HEK293 (cell line): Measurements from ENCODE around the gene RIPOR1.
A peak's percentile ranks its signal among the peaks of the same experiment; 100 is the strongest.

Experiments
- BCL11A ChIP-seq: fragments of 450-650 bp; formaldehyde crosslinking; IDR thresholded peaks from 2 replicates; pipeline ENCODE4 v1.5.1; 2016; ENCODE audit warnings: low read depth, missing biosample characterization, missing genetic modification characterization
- EGR2 ChIP-seq: fragments of 450-650 bp; formaldehyde crosslinking; IDR thresholded peaks from 2 replicates; pipeline ENCODE4 v1.5.1; 2016; ENCODE audit warnings: low read depth, missing biosample characterization, missing genetic modification characterization
- GLIS2 ChIP-seq: fragments of 450-650 bp; formaldehyde crosslinking; IDR thresholded peaks from 2 replicates; pipeline ENCODE4 v1.5.1; 2016; ENCODE audit warnings: missing biosample characterization, missing genetic modification characterization
- HIC1 ChIP-seq: fragments of 450-650 bp; formaldehyde crosslinking; IDR thresholded peaks from 2 replicates; pipeline ENCODE4 v1.5.1; 2016; ENCODE audit warnings: missing biosample characterization, missing genetic modification characterization
- HOXD13 ChIP-seq: sonication (generic); formaldehyde crosslinking; IDR thresholded peaks from 2 replicates; pipeline ENCODE4 v1.8.0; 2022; ENCODE audit warnings: missing genetic modification reagents, borderline replicate concordance
- KLF9 ChIP-seq: fragments of 450-650 bp; formaldehyde crosslinking; IDR thresholded peaks from 2 replicates; pipeline ENCODE4 v1.5.1; 2016; ENCODE audit warnings: missing biosample characterization, missing genetic modification characterization, low read depth
- MEIS1 ChIP-seq: sonication (generic); formaldehyde crosslinking; IDR thresholded peaks from 2 replicates; pipeline ENCODE4 v1.8.1; 2022; ENCODE audit warnings: missing genetic modification reagents, mild to moderate bottlenecking, borderline replicate concordance
- REPIN1 ChIP-seq: fragments of 450-650 bp; formaldehyde crosslinking; IDR thresholded peaks from 2 replicates; pipeline ENCODE4 v1.5.1; 2017; ENCODE audit warnings: missing biosample characterization, missing genetic modification characterization, low read depth
- SCRT2 ChIP-seq: fragments of 450-650 bp; formaldehyde crosslinking; IDR thresholded peaks from 2 replicates; pipeline ENCODE4 v1.5.1; 2016; ENCODE audit warnings: missing biosample characterization, missing genetic modification characterization
- TSHZ1 ChIP-seq: fragments of 450-650 bp; formaldehyde crosslinking; IDR thresholded peaks from 2 replicates; pipeline ENCODE4 v1.5.1; 2016; ENCODE audit warnings: missing biosample characterization, missing genetic modification characterization, borderline replicate concordance
- ZFP69B ChIP-seq: fragments of 450-650 bp; formaldehyde crosslinking; IDR thresholded peaks from 2 replicates; pipeline ENCODE4 v1.5.1; 2016; ENCODE audit warnings: missing biosample characterization, missing genetic modification characterization
- ZNF140 ChIP-seq: fragments of 450-650 bp; formaldehyde crosslinking; IDR thresholded peaks from 2 replicates; pipeline ENCODE4 v1.5.1; 2016; ENCODE audit warnings: missing biosample characterization, missing genetic modification characterization
- ZNF2 ChIP-seq: fragments of 450-650 bp; formaldehyde crosslinking; IDR thresholded peaks from 2 replicates; pipeline ENCODE4 v1.5.1; 2016; ENCODE audit warnings: missing biosample characterization, missing genetic modification characterization
- ZNF211 ChIP-seq: fragments of 450-650 bp; formaldehyde crosslinking; IDR thresholded peaks from 2 replicates; pipeline ENCODE4 v1.5.1; 2016; ENCODE audit warnings: low read depth, missing biosample characterization, missing genetic modification characterization
- ZNF24 ChIP-seq: fragments of 450-650 bp; formaldehyde crosslinking; IDR thresholded peaks from 2 replicates; pipeline ENCODE4 v1.5.1; 2016; ENCODE audit warnings: missing biosample characterization, missing genetic modification characterization
- ZNF311 ChIP-seq: fragments of 450-650 bp; formaldehyde crosslinking; IDR thresholded peaks from 2 replicates; pipeline ENCODE4 v1.5.1; 2017; ENCODE audit warnings: missing biosample characterization, missing genetic modification characterization, borderline replicate concordance
- ZNF561 ChIP-seq: fragments of 450-650 bp; IDR thresholded peaks from 2 replicates; pipeline ENCODE4 v1.5.1; 2018; ENCODE audit warnings: missing biosample characterization, missing genetic modification characterization, borderline replicate concordance
- ZNF623 ChIP-seq: fragments of 450-650 bp; formaldehyde crosslinking; IDR thresholded peaks from 2 replicates; pipeline ENCODE4 v1.5.1; 2016; ENCODE audit warnings: missing biosample characterization, missing genetic modification characterization
- ZNF626 ChIP-seq: fragments of 450-650 bp; sonication (Bioruptor Pico); formaldehyde crosslinking; IDR thresholded peaks from 2 replicates; pipeline ENCODE4 v1.5.1; 2018; ENCODE audit warnings: missing biosample characterization, missing genetic modification characterization, inconsistent platforms
- ZNF768 ChIP-seq: fragments of 450-650 bp; formaldehyde crosslinking; IDR thresholded peaks from 2 replicates; pipeline ENCODE4 v1.5.1; 2018; ENCODE audit warnings: missing biosample characterization, mild to moderate bottlenecking, missing genetic modification characterization
- ZSCAN16 ChIP-seq: fragments of 450-650 bp; formaldehyde crosslinking; IDR thresholded peaks from 2 replicates; pipeline ENCODE4 v1.5.1; 2016; ENCODE audit warnings: missing biosample characterization, missing genetic modification characterization
- TF ChIP-seq, protein P1 (sequence below): fragments of 450-650 bp; formaldehyde crosslinking; IDR thresholded peaks from 2 replicates; pipeline ENCODE4 v1.5.1; 2016; ENCODE audit warnings: missing biosample characterization, missing genetic modification characterization
- TF ChIP-seq, protein P2 (sequence below): fragments of 450-650 bp; formaldehyde crosslinking; IDR thresholded peaks from 2 replicates; pipeline ENCODE4 v1.5.1; 2016; ENCODE audit warnings: missing biosample characterization, missing genetic modification characterization, borderline replicate concordance
- TF ChIP-seq, protein P3 (sequence below): fragments of 450-650 bp; formaldehyde crosslinking; IDR thresholded peaks from 2 replicates; pipeline ENCODE4 v1.5.1; 2016; ENCODE audit warnings: missing biosample characterization, missing genetic modification characterization

Gene RIPOR1

DNA sequence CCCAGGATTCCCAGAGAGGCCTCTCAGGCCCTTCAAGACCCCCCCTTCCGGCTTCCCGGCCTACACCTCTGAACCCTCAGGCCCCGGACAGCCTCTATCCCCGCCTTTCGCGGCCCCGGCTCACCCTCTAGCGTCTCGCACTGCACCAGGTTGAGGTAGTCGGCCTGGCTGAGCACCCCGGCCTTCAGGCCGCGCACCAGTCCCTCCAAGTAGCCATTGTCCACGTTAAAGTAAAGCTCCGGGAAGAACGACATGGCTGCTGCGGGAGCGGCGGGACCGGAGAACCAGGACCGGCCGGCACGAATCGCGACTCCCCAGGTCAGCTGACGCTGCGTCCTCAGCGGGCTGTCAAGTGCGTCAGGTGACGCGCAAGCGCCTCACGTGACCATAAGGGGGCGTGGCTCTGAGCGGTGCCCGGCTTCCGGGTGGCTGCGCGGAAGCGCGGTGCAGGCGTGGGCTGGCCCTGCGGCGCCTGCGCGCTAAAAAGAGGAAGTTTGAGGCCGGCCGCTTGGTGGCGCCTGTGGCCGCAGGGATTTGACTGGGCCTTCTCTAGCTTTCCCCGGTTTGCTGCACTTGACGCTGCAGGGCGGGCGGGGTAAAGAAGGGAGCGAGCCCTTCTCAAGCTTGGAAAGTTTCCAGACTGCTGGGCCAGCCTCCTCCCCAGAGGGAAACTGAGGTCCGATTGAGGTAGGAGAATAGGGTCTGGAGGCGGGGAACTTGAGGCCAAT lies 47.6 kb upstream of the RIPOR1 start, which contains the start of gene ATP6V0D1 (continued):
- TF ChIP-seq, protein P1, sequence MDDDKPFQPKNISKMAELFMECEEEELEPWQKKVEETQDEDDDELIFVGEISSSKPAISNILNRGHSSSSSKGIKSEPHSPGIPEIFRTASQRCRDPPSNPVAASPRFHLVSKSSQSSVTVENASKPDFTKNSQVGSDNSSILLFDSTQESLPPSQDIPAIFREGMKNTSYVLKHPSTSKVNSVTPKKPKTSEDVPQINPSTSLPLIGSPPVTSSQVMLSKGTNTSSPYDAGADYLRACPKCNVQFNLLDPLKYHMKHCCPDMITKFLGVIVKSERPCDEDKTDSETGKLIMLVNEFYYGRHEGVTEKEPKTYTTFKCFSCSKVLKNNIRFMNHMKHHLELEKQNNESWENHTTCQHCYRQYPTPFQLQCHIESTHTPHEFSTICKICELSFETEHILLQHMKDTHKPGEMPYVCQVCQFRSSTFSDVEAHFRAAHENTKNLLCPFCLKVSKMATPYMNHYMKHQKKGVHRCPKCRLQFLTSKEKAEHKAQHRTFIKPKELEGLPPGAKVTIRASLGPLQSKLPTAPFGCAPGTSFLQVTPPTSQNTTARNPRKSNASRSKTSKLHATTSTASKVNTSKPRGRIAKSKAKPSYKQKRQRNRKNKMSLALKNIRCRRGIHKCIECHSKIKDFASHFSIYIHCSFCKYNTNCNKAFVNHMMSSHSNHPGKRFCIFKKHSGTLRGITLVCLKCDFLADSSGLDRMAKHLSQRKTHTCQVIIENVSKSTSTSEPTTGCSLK (tag by site-specific recombination) = no peak
- TF ChIP-seq ZNF311 (tag by site-specific recombination) (no peak), GLIS2 (tag by site-specific recombination) (no peak), HIC1 (tag by site-specific recombination) (no peak), KLF9 (tag by site-specific recombination) (peak; percentile 99), REPIN1 (no peak), ZNF768 (tag by site-specific recombination) (no peak), TSHZ1 (tag by site-specific recombination) (no peak), MEIS1 (CRISPR knock-in tag) (no peak), SCRT2 (peak; percentile 27; the same call in 1 of the 2 replicates), ZNF24 (peak; percentile 93), ZNF140 (tag by site-specific recombination) (no peak), ZNF561 (tag by site-specific recombination) (no peak; the same call in 1 of the 2 replicates), BCL11A (tag by site-specific recombination) (no peak), ZNF2 (no peak), ZNF623 (tag by site-specific recombination) (no peak), EGR2 (tag by site-specific recombination) (peak; percentile 44), ZSCAN16 (no peak), HOXD13 (CRISPR knock-in tag) (no peak), ZNF626 (no peak), ZFP69B (tag by site-specific recombination) (no peak), ZNF211 (tag by site-specific recombination) (no peak)
- TF ChIP-seq, protein P2, sequence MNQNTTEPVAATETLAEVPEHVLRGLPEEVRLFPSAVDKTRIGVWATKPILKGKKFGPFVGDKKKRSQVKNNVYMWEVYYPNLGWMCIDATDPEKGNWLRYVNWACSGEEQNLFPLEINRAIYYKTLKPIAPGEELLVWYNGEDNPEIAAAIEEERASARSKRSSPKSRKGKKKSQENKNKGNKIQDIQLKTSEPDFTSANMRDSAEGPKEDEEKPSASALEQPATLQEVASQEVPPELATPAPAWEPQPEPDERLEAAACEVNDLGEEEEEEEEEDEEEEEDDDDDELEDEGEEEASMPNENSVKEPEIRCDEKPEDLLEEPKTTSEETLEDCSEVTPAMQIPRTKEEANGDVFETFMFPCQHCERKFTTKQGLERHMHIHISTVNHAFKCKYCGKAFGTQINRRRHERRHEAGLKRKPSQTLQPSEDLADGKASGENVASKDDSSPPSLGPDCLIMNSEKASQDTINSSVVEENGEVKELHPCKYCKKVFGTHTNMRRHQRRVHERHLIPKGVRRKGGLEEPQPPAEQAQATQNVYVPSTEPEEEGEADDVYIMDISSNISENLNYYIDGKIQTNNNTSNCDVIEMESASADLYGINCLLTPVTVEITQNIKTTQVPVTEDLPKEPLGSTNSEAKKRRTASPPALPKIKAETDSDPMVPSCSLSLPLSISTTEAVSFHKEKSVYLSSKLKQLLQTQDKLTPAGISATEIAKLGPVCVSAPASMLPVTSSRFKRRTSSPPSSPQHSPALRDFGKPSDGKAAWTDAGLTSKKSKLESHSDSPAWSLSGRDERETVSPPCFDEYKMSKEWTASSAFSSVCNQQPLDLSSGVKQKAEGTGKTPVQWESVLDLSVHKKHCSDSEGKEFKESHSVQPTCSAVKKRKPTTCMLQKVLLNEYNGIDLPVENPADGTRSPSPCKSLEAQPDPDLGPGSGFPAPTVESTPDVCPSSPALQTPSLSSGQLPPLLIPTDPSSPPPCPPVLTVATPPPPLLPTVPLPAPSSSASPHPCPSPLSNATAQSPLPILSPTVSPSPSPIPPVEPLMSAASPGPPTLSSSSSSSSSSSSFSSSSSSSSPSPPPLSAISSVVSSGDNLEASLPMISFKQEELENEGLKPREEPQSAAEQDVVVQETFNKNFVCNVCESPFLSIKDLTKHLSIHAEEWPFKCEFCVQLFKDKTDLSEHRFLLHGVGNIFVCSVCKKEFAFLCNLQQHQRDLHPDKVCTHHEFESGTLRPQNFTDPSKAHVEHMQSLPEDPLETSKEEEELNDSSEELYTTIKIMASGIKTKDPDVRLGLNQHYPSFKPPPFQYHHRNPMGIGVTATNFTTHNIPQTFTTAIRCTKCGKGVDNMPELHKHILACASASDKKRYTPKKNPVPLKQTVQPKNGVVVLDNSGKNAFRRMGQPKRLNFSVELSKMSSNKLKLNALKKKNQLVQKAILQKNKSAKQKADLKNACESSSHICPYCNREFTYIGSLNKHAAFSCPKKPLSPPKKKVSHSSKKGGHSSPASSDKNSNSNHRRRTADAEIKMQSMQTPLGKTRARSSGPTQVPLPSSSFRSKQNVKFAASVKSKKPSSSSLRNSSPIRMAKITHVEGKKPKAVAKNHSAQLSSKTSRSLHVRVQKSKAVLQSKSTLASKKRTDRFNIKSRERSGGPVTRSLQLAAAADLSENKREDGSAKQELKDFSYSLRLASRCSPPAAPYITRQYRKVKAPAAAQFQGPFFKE = no peak
- TF ChIP-seq, protein P3, sequence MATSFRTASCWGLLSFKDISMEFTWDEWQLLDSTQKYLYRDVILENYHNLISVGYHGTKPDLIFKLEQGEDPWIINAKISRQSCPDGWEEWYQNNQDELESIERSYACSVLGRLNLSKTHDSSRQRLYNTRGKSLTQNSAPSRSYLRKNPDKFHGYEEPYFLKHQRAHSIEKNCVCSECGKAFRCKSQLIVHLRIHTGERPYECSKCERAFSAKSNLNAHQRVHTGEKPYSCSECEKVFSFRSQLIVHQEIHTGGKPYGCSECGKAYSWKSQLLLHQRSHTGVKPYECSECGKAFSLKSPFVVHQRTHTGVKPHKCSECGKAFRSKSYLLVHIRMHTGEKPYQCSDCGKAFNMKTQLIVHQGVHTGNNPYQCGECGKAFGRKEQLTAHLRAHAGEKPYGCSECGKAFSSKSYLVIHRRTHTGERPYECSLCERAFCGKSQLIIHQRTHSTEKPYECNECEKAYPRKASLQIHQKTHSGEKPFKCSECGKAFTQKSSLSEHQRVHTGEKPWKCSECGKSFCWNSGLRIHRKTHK = no peak
